ENCODE measurements around the gene TUBB1.

TUBB1 gene

GRCh38 chr20:58998656-58999055 lies 20.6 kb upstream of the TUBB1 start:
- Histone ChIP-seq H3K4me3 (ENCODE audit: low read length) (no peak overlapping the region), H3K4me1 (ENCODE audit: low read length) (peaks cover 12% of the 10 kb centered on the region), H2AFZ (ENCODE audit: low read length) (no peak overlapping the region), H3K9me3 (replicated peaks; ENCODE audit: insufficient read depth, low read length) (no peaks in the 10 kb centered on the region), H3K27me3 (replicated peaks; ENCODE audit: insufficient read depth, low read length) (no peaks in the 10 kb centered on the region), H3F3A (ENCODE audit: insufficient read depth, low read length) (peaks cover 6% of the 10 kb centered on the region), H4K20me1 (ENCODE audit: insufficient read depth, low read length) (no peaks in the 10 kb centered on the region), H3K9me2 (replicated peaks; ENCODE audit: insufficient read depth, low read length) (no peaks in the 10 kb centered on the region), H3K9ac (ENCODE audit: low read length) (no peak overlapping the region), H3K27ac (ENCODE audit: low read length) (no peak overlapping the region), H3K36me3 (replicated peaks; ENCODE audit: insufficient read depth, low read length) (peaks cover 9% of the 10 kb centered on the region), H3K79me2 (ENCODE audit: low read length) (peaks cover 5% of the 10 kb centered on the region; the same call in 1 of the 2 replicates), H3K4me2 (ENCODE audit: low read depth, low read length) (no peak overlapping the region)
- TF ChIP-seq EZH2 (optimal IDR thresholded peaks at IDR 0.05; ENCODE audit: low read depth, low read length) (no peak), CTCF (IDR thresholded peaks at IDR 0.05; ENCODE audit: low read length) (no peak), EZH2phosphoT487 (IDR thresholded peaks at IDR 0.05; ENCODE audit: low read length) (no peak)
- no peak for DNase-seq

GRCh38 chr20:59000326-59000725 lies 18.9 kb upstream of the TUBB1 start:
- no peak for DNase-seq
- H3K9me3 ChIP-seq (replicated peaks; ENCODE audit: insufficient read depth, low read length) = no peaks in the 10 kb centered on the region
- H3K9ac ChIP-seq (ENCODE audit: low read length) = no peak overlapping the region
- H3K4me2 ChIP-seq (ENCODE audit: low read depth, low read length) = no peak overlapping the region
- H3K36me3 ChIP-seq (replicated peaks; ENCODE audit: insufficient read depth, low read length) = peaks cover 1% of the 10 kb centered on the region; the same call in 1 of the 2 replicates
- no peak overlapping the region for H3K4me3 ChIP-seq (ENCODE audit: low read length)
- H2AFZ ChIP-seq (ENCODE audit: low read length) = no peak overlapping the region
- H3K27ac ChIP-seq (ENCODE audit: low read length) = no peak overlapping the region
- H3F3A ChIP-seq (ENCODE audit: insufficient read depth, low read length) = peaks cover 13% of the 10 kb centered on the region
- TF ChIP-seq EZH2phosphoT487 (IDR thresholded peaks at IDR 0.05; ENCODE audit: low read length) = no peak
- TF ChIP-seq EZH2 (optimal IDR thresholded peaks at IDR 0.05; ENCODE audit: low read depth, low read length) = no peak
- TF ChIP-seq CTCF (IDR thresholded peaks at IDR 0.05; ENCODE audit: low read length) = no peak
- peaks cover 16% of the 10 kb centered on the region for H3K4me1 ChIP-seq (ENCODE audit: low read length)
- H3K79me2 ChIP-seq (ENCODE audit: low read length) = no peaks in the 10 kb centered on the region
- H3K9me2 ChIP-seq (replicated peaks; ENCODE audit: insufficient read depth, low read length) = no peaks in the 10 kb centered on the region
- H4K20me1 ChIP-seq (ENCODE audit: insufficient read depth, low read length) = no peaks in the 10 kb centered on the region
- H3K27me3 ChIP-seq (replicated peaks; ENCODE audit: insufficient read depth, low read length) = no peaks in the 10 kb centered on the region

GRCh38 chr20:59001068-59001448 lies 18.2 kb upstream of the TUBB1 start:
- H3K4me1 ChIP-seq (ENCODE audit: low read length) = peaks cover 23% of the 10 kb centered on the region
- no peaks in the 10 kb centered on the region for H3K36me3 ChIP-seq (replicated peaks; ENCODE audit: insufficient read depth, low read length)
- no peaks in the 10 kb centered on the region for H3K79me2 ChIP-seq (ENCODE audit: low read length)
- no peak for TF ChIP-seq CTCF (IDR thresholded peaks at IDR 0.05; ENCODE audit: low read length)
- TF ChIP-seq EZH2 (optimal IDR thresholded peaks at IDR 0.05; ENCODE audit: low read depth, low read length) = no peak
- no peak for TF ChIP-seq EZH2phosphoT487 (IDR thresholded peaks at IDR 0.05; ENCODE audit: low read length)
- no peak for DNase-seq
- H3K27me3 ChIP-seq (replicated peaks; ENCODE audit: insufficient read depth, low read length) = no peaks in the 10 kb centered on the region
- no peaks in the 10 kb centered on the region for H3K9me2 ChIP-seq (replicated peaks; ENCODE audit: insufficient read depth, low read length)
- H3K4me3 ChIP-seq (ENCODE audit: low read length) = no peak overlapping the region
- H3K9me3 ChIP-seq (replicated peaks; ENCODE audit: insufficient read depth, low read length) = no peaks in the 10 kb centered on the region
- H3K27ac ChIP-seq (ENCODE audit: low read length) = no peak overlapping the region
- H3F3A ChIP-seq (ENCODE audit: insufficient read depth, low read length) = peaks cover 21% of the 10 kb centered on the region
- H2AFZ ChIP-seq (ENCODE audit: low read length) = no peak overlapping the region
- H4K20me1 ChIP-seq (ENCODE audit: insufficient read depth, low read length) = no peaks in the 10 kb centered on the region
- H3K9ac ChIP-seq (ENCODE audit: low read length) = no peak overlapping the region
- H3K4me2 ChIP-seq (ENCODE audit: low read depth, low read length) = no peak overlapping the region
